Tibial nerve (tissue), 3 donors: ENCODE results near the gene UBD.

Source experiments
- POLR2A ChIP-seq, 2 donors: fragments of 450-650 bp; IDR thresholded peaks; one replicate each; pipeline ENCODE4 v1.6.1; 2017; ENCODE audit warnings: antibody characterized with exemption in 2 of 2, mild to moderate bottlenecking in 2 of 2, moderate library complexity in 2 of 2
- TF ChIP-seq, protein P1 (sequence below), 5 experiments: fragments of 200-600 bp in 3 of 5; fragments of 450-650 bp in 2 of 5; sonication (generic) in 3 of 5; IDR thresholded peaks; one replicate each; pipeline ENCODE4 v1.5.1; 2016 to 2019; ENCODE audit warnings: antibody characterized with exemption in 5 of 5, mild to moderate bottlenecking in 3 of 5, moderate library complexity in 2 of 5

DNA sequence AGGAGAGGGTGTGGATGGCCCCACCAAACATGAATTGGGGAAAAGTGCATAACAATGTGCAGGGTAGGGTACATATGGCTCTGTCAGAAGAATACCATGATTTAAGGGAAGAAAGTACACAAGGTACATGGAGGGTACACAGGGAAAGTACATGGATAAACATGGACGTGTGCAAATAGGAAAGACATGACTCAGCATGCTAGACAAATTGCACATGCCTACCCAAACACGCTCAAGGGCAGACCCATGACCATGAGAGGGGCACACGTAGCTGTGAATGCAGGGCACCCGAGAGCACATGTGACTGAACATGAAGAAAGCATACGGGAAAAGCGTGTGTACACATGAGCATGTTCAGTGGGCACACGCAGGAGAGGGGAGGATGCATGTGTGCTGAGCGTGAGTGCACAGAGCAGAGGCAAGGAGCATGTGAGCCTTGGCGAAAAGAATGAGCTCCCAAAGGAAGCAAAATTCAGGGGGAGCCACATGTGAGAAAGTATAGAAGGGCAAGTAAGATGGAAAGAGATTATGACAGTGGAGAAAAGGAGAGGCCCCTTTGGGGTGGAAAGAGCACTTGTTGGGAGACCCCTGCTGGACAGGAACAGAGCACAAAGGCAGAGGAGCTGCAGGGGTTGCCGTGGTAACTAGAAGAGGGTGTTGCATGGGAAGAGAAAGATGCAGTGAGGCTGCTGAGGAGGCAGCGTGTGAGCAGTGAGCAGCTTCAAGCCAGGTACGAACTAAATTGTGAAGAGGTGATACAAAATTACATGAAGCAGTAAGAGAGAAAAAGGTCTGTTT lies 43.2 kb upstream of the UBD start:
- TF ChIP-seq, protein P1, sequence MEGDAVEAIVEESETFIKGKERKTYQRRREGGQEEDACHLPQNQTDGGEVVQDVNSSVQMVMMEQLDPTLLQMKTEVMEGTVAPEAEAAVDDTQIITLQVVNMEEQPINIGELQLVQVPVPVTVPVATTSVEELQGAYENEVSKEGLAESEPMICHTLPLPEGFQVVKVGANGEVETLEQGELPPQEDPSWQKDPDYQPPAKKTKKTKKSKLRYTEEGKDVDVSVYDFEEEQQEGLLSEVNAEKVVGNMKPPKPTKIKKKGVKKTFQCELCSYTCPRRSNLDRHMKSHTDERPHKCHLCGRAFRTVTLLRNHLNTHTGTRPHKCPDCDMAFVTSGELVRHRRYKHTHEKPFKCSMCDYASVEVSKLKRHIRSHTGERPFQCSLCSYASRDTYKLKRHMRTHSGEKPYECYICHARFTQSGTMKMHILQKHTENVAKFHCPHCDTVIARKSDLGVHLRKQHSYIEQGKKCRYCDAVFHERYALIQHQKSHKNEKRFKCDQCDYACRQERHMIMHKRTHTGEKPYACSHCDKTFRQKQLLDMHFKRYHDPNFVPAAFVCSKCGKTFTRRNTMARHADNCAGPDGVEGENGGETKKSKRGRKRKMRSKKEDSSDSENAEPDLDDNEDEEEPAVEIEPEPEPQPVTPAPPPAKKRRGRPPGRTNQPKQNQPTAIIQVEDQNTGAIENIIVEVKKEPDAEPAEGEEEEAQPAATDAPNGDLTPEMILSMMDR (IDR thresholded peaks at IDR 0.05), result no peak
- TF ChIP-seq POLR2A (IDR thresholded peaks at IDR 0.05), result no peak
